MM.1S (cell line): ENCODE data around the gene POLR1A.

ENCODE experiments used
- DNase-seq: peaks from one replicate; pipeline ENCODE4 v3.0.0-alpha.2; 2015
- H2AFZ ChIP-seq: fragments of 300-600 bp; sonication (generic); 2 replicates; pipeline ENCODE4 v1.6.0; 2016; ENCODE audit warnings: antibody characterized with exemption, low read length
- H3F3A ChIP-seq: fragments of 300-600 bp; sonication (generic); 2 replicates; pipeline ENCODE4 v1.6.1; 2016; ENCODE audit warnings: mild to moderate bottlenecking, antibody characterized with exemption, low read length, moderate library complexity, mixed read lengths; ENCODE audit not compliant: insufficient read depth
- H3K27ac ChIP-seq: fragments of 300-600 bp; sonication (generic); 2 replicates; pipeline ENCODE4 v1.5.1; 2016; ENCODE audit warnings: mild to moderate bottlenecking, low read length
- H3K27me3 ChIP-seq: fragments of 300-600 bp; sonication (generic); replicated peaks from 2 replicates; pipeline ENCODE4 v1.6.0; 2016; ENCODE audit warnings: low read length; ENCODE audit not compliant: insufficient read depth
- H3K36me3 ChIP-seq: fragments of 300-600 bp; sonication (generic); replicated peaks from 2 replicates; pipeline ENCODE4 v1.6.1; 2016; ENCODE audit warnings: mild to moderate bottlenecking, low read length, mixed read lengths; ENCODE audit not compliant: insufficient read depth
- H3K4me1 ChIP-seq: fragments of 300-600 bp; sonication (generic); 2 replicates; pipeline ENCODE4 v1.6.1; 2016; ENCODE audit warnings: low read length, mixed read lengths
- H3K4me2 ChIP-seq: fragments of 300-600 bp; sonication (generic); 2 replicates; pipeline ENCODE4 v1.6.0; 2016; ENCODE audit warnings: low read depth, low read length
- H3K4me3 ChIP-seq: fragments of 300-600 bp; sonication (generic); 2 replicates; pipeline ENCODE4 v1.5.1; 2016; ENCODE audit warnings: low read length, mixed read lengths
- H3K79me2 ChIP-seq: fragments of 300-600 bp; sonication (generic); 2 replicates; pipeline ENCODE4 v1.6.1; 2016; ENCODE audit warnings: mixed run types, low read length, mixed read lengths
- H3K9ac ChIP-seq: fragments of 300-600 bp; sonication (generic); 2 replicates; pipeline ENCODE4 v1.6.1; 2016; ENCODE audit warnings: low read length, mixed read lengths
- H3K9me2 ChIP-seq: fragments of 300-600 bp; sonication (generic); replicated peaks from 2 replicates; pipeline ENCODE4 v1.6.1; 2016; ENCODE audit warnings: mild to moderate bottlenecking, low read length, mixed read lengths; ENCODE audit not compliant: insufficient read depth
- H3K9me3 ChIP-seq: fragments of 300-600 bp; sonication (generic); replicated peaks from 2 replicates; pipeline ENCODE4 v1.6.1; 2016; ENCODE audit warnings: mild to moderate bottlenecking, low read length, mixed read lengths; ENCODE audit not compliant: insufficient read depth
- H4K20me1 ChIP-seq: fragments of 300-600 bp; sonication (generic); 2 replicates; pipeline ENCODE4 v1.6.1; 2016; ENCODE audit warnings: mild to moderate bottlenecking, low read length, moderate library complexity, mixed read lengths; ENCODE audit not compliant: insufficient read depth
- CTCF ChIP-seq: fragments of 300-600 bp; sonication (generic); IDR thresholded peaks from 2 replicates; pipeline ENCODE4 v1.5.1; 2016; ENCODE audit warnings: antibody characterized with exemption, low read length, mixed read lengths
- EZH2 ChIP-seq: fragments of 300-600 bp; sonication (generic); optimal IDR thresholded peaks from 2 replicates; pipeline ENCODE3; 2017; ENCODE audit warnings: low read depth, mild to moderate bottlenecking, antibody characterized with exemption, low read length, mixed read lengths
- EZH2phosphoT487 ChIP-seq: fragments of 300-600 bp; sonication (generic); IDR thresholded peaks from 2 replicates; pipeline ENCODE4 v1.6.1; 2018; ENCODE audit warnings: antibody characterized with exemption, low read length

The POLR1A gene

GRCh38 chr2:85988914-85989270 lies 116.8 kb downstream of the POLR1A start:
- Histone ChIP-seq H3K27ac (no peak overlapping the region), H3K36me3 (no peaks in the 10 kb centered on the region), H3F3A (peaks cover 8% of the 10 kb centered on the region; the same call in 1 of the 2 replicates), H3K9me3 (no peaks in the 10 kb centered on the region), H4K20me1 (no peaks in the 10 kb centered on the region), H3K9ac (no peak overlapping the region), H2AFZ (no peak overlapping the region), H3K4me3 (no peak overlapping the region), H3K4me2 (no peak overlapping the region), H3K79me2 (no peaks in the 10 kb centered on the region), H3K4me1 (peaks cover 22% of the 10 kb centered on the region), H3K27me3 (no peaks in the 10 kb centered on the region), H3K9me2 (no peaks in the 10 kb centered on the region)
- DNase-seq = no peak
- TF ChIP-seq EZH2 (no peak), EZH2phosphoT487 (no peak), CTCF (no peak)

- Histone ChIP-seq H2AFZ (no peak overlapping the region), H3K4me2 (no peak overlapping the region), H3K4me1 (peaks cover 18% of the 10 kb centered on the region), H3K27me3 (no peaks in the 10 kb centered on the region), H3K9me3 (no peaks in the 10 kb centered on the region), H3K79me2 (no peaks in the 10 kb centered on the region), H3K27ac (no peak overlapping the region), H3K9ac (no peak overlapping the region), H3F3A (0 out of 2 replicates have a peak, but pooled peaks cover 4% of the 10 kb centered on the region), H4K20me1 (no peaks in the 10 kb centered on the region), H3K36me3 (no peaks in the 10 kb centered on the region), H3K9me2 (no peaks in the 10 kb centered on the region), H3K4me3 (no peak overlapping the region)
- no peak for TF ChIP-seq EZH2
- TF ChIP-seq CTCF = no peak
- no peak for TF ChIP-seq EZH2phosphoT487
- DNase-seq = no peak
Measured at GRCh38 chr2:85988175-85988913, 117.3 kb downstream of the POLR1A start.

GRCh38 chr2:85987266-85988174 lies 118.2 kb downstream of the POLR1A start:
- Histone ChIP-seq H3F3A (no peaks in the 10 kb centered on the region), H3K4me1 (peaks cover 10% of the 10 kb centered on the region), H3K79me2 (no peaks in the 10 kb centered on the region), H3K9me2 (no peaks in the 10 kb centered on the region), H4K20me1 (no peaks in the 10 kb centered on the region), H3K36me3 (no peaks in the 10 kb centered on the region), H3K9me3 (no peaks in the 10 kb centered on the region), H3K27ac (no peak overlapping the region), H2AFZ (no peak overlapping the region), H3K4me3 (no peak overlapping the region), H3K9ac (no peak overlapping the region), H3K27me3 (no peaks in the 10 kb centered on the region), H3K4me2 (no peak overlapping the region)
- DNase-seq = no peak
- TF ChIP-seq EZH2phosphoT487 (no peak), EZH2 (no peak), CTCF (no peak)
